HG03280 (cell line): ENCODE data around the gene NOS1AP.

Source experiments
- ATAC-seq: cut with Tn5 transposase; IDR thresholded peaks from one replicate; pipeline ENCODE4 v1.9.1; 2021; ENCODE audit warnings: mild to moderate bottlenecking, moderate library complexity; ENCODE audit not compliant: unreplicated experiment

The NOS1AP gene

DNA sequence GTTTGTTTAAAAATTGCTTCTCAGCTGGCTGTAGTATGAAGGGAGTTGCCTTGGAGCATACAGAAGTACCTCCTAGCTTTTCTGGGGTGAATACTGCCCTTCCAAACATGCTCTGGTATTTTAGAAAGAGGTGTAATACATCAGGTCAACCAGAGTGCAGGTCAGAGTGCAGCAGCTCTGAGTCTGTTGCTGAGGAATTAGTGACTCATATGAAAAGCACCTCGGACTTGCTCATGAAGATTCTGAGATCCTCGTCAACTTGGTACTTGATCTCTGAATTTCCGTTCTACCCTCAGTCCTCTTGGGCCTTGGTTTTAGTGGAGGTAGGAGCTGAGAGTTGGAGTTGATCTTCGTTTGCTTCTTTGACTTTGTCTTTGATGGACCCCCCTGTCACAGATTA, 67.3 kb downstream of the NOS1AP start:
- no peak for ATAC-seq

GRCh38 chr1:162137179-162137960, 67.9 kb downstream of the NOS1AP start:
- no peak for ATAC-seq

DNA sequence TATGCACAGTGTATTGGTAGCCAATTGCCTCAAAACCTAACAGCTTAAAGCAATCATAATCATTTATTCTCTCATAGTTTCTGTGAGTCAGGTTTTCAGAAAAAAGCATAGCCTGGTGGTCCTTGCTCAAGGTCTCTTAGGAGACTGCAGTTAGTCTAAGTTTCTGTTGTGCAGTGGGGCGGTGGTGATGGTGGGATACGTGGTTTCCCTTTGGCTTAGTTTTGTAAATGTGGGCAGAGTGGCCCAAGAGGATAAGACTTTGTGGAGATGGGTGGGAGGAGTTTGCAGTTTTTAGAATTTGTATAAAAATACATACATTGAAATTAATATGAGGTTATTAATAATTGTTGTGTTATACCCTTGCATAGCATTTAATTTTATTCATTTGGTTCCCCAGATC, 68.6 kb downstream of the NOS1AP start:
- no peak for ATAC-seq

DNA sequence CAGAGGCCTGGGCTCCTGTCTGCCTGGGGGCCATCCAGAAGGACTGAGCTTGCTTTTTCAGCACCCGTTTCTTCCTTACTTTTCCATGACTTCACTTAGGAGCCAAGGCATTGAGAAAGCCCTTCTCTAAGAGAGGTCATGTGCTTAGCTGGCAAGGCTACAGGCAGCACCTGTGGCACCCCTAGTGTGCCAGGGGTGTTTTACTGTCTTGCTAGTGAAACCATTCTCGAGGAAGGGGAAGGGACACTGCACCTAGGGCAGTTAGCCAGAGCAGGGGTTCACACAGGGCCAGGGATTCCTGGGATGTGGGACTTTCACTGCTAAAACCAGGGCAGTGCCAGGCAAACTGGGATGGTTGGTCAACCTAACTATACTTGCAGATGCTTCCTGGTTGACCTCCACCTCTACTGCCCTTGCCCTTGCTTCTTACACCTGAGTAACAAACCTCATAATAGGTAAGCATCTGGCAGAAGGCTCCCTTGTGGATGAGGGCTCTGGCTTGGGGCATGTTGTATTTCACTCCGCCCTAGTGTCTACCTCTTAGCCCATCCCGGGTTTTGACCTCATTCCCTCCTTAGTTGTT, 69.2 kb downstream of the NOS1AP start:
- no peak for ATAC-seq

DNA sequence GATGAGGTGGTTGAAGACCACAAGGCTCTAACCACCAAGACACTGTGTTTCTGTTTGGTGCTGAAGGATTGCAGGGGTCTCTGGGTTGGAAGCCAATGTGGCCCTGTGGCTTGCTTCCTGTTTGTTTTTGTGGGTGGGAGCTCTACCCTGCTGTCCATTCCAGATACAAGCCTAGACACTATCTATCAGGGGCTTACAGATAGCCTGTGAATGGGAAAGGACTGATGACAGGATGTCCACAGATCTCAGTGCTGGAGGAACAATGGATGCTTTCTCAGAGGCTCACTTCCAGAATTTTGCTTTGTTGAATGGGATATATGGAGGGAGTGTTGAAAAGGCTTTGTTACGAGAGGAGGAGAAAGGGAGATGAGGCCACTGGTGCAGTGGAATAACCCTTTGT, 69.7 kb downstream of the NOS1AP start:
- ATAC-seq: no peak

DNA sequence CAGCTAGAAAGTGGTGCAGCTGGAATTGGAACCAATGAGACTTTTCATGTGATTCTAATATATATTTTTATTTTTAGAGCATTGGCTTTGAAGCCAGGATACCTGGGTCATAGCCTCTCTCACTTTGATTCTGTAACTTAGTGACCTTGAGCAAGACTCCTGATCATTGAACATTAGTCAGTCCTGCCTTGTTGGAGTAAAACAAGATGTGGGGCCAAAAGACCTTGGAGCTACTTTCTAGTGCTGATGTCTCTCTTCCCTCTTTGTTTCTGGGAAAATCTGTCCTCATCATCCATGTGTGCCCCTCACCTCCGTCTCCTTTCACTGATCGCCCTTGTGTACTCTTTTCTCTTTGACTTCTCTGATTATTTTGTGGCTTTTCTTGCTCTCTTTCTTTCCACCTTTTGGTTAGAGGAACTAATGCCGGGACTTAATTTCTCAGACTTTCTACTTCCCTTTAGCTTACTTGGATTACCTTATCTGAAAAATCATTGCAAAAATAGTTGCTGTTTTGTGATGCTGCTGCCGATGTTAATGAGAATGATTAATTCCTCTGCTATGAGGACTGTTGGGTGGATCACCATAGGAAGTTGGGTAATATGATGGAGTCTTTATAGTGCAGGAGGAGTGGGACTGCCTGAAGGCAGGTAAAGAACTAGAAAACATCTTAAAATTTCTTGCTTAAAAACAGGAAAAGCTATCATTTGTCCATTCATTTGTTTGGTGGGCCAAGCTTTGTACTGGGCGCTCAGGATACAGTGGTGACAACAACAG, 72.0 kb downstream of the NOS1AP start:
- ATAC-seq: no peak

- no peak for ATAC-seq
These were observed 73.5 kb downstream of the NOS1AP start for GRCh38 chr1:162142968-162143367.

GRCh38 chr1:162144268-162144667, 74.8 kb downstream of the NOS1AP start:
- ATAC-seq: no peak

- no peak for ATAC-seq
These were observed 75.4 kb downstream of the NOS1AP start for GRCh38 chr1:162144853-162145252.

DNA sequence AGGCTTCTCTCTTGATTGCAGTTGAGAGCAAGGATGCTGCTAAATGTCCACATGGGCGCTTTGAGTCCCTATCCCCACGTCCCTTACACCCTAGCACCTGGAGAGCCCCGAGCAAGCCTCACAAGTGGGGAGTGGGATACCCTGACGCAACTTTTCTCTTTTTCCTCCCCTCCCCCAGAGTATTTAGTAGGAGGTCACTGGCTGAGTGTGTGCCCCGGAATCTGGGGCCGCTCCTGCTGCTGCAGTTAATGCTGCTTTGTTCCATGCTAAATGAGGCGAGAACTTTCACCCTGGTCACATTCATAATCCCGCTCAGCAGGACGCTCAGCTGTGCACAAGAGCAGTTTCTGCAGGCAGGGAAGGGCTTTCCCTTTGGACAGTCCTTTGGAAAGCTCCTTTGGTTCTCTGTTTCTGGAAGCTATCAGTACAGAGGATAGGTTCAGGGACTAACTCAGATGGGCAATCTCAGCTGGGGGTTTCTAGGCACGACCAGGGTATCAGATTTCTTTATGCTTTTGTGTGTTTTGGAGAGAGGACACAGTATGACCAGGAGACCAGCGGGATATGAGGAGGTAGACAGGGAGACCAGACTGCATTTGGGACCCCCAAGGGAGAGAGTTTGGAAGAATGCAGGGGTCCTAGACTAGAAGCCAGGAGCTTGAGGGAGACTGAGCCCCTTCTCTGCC, 75.9 kb downstream of the NOS1AP start:
- ATAC-seq: no peak

GRCh38 chr1:162145966-162146696, 76.6 kb downstream of the NOS1AP start:
- ATAC-seq: no peak

DNA sequence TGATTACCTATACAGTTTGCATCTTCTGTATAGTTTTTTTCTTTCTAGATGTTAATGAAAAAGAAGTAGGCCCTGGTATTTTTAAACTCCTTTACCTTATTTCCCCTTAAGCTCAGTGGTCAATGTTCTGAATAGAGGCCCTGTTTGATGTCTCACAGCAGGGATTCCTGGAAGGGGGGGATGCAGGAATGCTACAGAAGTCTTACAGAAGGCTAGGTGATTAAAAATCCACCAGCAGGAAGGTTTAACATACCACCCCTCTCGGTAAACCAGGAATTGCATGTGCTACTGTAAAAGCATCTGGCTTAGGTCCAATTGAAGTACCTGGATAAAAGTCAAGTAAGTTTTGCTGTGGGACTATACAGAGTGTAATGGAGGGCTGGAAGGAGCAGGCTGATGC, 78.3 kb downstream of the NOS1AP start:
- ATAC-seq: no peak

DNA sequence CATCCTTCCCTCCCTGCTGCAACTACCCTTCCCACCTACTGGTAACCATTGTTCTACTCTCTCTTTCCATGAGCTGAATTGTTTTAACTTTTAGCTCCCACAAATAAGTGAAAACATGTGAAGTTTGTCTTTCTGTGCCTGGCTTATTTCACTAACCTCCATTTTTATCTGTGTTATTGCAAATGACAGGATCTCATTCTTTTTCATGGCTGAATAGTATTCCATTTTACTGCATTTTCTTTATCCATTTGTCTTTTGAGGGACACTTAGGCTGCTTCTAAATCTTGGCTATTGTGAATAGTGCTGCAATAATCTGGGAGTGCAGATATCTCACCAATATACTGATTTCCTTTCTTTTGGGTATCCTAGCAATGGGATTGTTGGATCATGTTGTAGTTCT, 80.6 kb downstream of the NOS1AP start:
- ATAC-seq: no peak

GRCh38 chr1:162151900-162152829, 82.7 kb downstream of the NOS1AP start:
- no peak for ATAC-seq

DNA sequence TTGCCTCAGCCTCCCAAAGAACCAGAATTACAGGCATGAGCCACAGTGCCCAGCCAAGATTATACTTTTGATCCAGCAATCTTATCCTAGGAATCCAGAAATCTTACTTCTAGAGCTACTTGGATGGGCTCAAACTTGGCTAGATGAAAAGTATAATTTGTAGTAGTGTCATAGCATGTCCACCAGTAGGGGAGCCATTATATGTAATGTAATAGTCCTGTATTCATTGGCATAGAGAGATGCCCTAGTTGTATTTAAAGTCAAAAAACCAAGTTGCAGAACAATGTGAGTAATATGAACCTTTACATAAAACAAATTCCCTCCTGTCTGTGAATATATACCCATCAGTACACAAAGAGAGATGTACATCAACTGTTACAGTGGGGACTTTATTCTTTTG, 83.9 kb downstream of the NOS1AP start:
- no peak for ATAC-seq

GRCh38 chr1:162157469-162157868, 88.0 kb downstream of the NOS1AP start:
- ATAC-seq: no peak

GRCh38 chr1:162158624-162159271, 89.3 kb downstream of the NOS1AP start:
- no peak for ATAC-seq

GRCh38 chr1:162159515-162159914, 90.0 kb downstream of the NOS1AP start:
- no peak for ATAC-seq

DNA sequence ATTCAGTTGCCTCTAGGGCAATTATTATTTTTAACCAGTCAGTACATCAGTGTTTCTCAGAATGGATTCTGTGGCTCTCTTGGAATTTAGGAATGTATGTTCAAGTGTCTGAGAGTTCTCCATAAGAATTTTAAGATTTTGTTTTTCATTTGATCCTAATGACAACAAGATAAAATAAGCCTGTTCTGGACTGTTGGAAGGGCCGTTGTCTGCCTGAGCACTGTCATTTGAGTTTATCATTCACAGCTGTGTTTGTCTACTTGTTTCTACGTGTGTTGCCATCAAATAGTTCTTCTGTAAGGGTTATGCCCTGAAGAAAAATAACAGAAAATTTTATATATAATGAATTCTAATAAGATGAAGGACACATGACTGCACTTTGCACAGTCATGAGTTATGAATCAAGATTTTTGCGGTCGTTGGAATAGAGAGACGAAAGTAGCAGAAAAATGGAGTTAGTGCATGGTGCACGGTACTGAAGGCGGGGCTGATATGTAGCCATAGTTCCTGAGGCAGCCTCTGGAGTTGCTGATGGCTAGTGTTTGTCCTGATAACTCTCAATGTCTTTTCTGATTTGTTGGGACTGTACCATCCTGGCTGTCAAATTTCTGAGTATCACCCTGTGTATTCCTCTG, 92.5 kb downstream of the NOS1AP start:
- no peak for ATAC-seq
